MM.1S (cell line): ENCODE data around the gene NRG3.

Experiments
- EZH2 ChIP-seq: fragments of 300-600 bp; sonication (generic); optimal IDR thresholded peaks from 2 replicates; pipeline ENCODE3; 2017; ENCODE audit warnings: low read depth, mild to moderate bottlenecking, antibody characterized with exemption, low read length, mixed read lengths
- TF ChIP-seq, protein P1 (sequence below): fragments of 300-600 bp; sonication (generic); IDR thresholded peaks from 2 replicates; pipeline ENCODE4 v1.5.1; 2016; ENCODE audit warnings: antibody characterized with exemption, low read length, mixed read lengths

DNA sequence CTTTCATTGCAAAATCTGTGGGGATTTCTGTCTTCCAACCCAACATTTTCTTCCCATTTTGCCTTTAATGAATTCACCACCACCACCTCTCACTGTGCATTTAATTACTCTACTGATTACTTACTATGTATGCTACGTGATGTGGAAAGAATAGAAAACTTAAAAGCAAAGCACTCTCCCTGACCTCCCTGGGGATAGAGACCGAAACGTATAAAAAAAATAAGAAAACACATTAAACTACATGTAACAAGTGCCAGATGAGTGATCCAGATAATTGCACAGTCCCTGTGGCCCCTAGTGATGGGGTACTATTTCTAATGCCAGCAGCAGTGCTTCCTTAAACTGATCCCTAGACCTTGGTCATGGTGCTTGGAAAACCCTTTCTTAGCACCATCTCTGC lies 478.4 kb downstream of the NRG3 start:
- TF ChIP-seq, protein P1, sequence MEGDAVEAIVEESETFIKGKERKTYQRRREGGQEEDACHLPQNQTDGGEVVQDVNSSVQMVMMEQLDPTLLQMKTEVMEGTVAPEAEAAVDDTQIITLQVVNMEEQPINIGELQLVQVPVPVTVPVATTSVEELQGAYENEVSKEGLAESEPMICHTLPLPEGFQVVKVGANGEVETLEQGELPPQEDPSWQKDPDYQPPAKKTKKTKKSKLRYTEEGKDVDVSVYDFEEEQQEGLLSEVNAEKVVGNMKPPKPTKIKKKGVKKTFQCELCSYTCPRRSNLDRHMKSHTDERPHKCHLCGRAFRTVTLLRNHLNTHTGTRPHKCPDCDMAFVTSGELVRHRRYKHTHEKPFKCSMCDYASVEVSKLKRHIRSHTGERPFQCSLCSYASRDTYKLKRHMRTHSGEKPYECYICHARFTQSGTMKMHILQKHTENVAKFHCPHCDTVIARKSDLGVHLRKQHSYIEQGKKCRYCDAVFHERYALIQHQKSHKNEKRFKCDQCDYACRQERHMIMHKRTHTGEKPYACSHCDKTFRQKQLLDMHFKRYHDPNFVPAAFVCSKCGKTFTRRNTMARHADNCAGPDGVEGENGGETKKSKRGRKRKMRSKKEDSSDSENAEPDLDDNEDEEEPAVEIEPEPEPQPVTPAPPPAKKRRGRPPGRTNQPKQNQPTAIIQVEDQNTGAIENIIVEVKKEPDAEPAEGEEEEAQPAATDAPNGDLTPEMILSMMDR, result no peak
- TF ChIP-seq EZH2, result no peak
